ENCODE results near the gene LPGAT1. TPM values are rescaled to one million over a fixed set of nuclear protein-coding genes. Genes with fewer than 3 reads are reported as not detected.

The LPGAT1 gene
- total RNA-seq, 2 donors from 2014 or later, result 24.4 to 50.1 TPM

DNA sequence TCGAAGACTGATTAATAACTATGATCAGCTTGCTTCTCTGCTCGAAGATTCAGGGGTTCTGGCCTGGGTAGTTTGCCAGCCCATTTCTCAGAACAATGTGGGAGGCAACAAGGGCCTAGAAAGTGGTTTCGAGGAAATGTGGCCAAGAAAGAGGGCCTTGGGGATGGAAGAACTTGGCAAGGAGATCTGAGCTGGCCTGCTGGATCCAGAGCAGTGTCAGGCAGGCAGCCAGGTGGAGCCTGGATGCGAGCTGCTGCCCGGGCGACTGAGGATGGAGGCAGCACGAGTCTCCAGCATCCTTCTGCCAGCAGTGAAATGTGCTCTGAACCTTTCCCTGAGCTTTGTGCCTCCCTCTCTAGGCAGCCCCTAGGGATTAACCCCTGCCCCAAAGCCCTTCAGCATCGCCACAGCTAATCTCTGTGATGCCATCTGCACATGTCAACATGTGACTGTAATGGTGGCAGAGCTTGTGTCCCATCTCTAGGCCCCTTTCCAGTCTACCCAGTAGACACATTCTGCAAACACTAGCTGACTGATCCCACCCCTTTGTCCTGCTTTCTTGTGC is 94.1 kb downstream of the LPGAT1 start:
- Histone ChIP-seq H3K9me3 (no peaks in the 10 kb centered on the region), H3K27me3 (no peaks in the 10 kb centered on the region), H3K4me3 (no peak overlapping the region), H3K27ac (no peak overlapping the region), H3K36me3 (replicated peaks in 1 of 2; ENCODE audit: insufficient read depth in 1 of 2, low read depth in 2 of 2) (no peaks in the 10 kb centered on the region), H3K4me1 (peaks cover 23% of the 10 kb centered on the region)
- DNase-seq (peak in 1 of 4 donors; percentile 41), ATAC-seq (no peak)
- WGBS, 2 donors, result 79 to 80% methylated on average over 3 to 8 of the region's 8 CpGs
- TF ChIP-seq, protein P1, sequence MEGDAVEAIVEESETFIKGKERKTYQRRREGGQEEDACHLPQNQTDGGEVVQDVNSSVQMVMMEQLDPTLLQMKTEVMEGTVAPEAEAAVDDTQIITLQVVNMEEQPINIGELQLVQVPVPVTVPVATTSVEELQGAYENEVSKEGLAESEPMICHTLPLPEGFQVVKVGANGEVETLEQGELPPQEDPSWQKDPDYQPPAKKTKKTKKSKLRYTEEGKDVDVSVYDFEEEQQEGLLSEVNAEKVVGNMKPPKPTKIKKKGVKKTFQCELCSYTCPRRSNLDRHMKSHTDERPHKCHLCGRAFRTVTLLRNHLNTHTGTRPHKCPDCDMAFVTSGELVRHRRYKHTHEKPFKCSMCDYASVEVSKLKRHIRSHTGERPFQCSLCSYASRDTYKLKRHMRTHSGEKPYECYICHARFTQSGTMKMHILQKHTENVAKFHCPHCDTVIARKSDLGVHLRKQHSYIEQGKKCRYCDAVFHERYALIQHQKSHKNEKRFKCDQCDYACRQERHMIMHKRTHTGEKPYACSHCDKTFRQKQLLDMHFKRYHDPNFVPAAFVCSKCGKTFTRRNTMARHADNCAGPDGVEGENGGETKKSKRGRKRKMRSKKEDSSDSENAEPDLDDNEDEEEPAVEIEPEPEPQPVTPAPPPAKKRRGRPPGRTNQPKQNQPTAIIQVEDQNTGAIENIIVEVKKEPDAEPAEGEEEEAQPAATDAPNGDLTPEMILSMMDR (IDR thresholded peaks at IDR 0.05), result no peak
- TF ChIP-seq POLR2A (IDR thresholded peaks at IDR 0.05), result no peak
- intact Hi-C loops (cut with DNase I), result no loop called here

DNA sequence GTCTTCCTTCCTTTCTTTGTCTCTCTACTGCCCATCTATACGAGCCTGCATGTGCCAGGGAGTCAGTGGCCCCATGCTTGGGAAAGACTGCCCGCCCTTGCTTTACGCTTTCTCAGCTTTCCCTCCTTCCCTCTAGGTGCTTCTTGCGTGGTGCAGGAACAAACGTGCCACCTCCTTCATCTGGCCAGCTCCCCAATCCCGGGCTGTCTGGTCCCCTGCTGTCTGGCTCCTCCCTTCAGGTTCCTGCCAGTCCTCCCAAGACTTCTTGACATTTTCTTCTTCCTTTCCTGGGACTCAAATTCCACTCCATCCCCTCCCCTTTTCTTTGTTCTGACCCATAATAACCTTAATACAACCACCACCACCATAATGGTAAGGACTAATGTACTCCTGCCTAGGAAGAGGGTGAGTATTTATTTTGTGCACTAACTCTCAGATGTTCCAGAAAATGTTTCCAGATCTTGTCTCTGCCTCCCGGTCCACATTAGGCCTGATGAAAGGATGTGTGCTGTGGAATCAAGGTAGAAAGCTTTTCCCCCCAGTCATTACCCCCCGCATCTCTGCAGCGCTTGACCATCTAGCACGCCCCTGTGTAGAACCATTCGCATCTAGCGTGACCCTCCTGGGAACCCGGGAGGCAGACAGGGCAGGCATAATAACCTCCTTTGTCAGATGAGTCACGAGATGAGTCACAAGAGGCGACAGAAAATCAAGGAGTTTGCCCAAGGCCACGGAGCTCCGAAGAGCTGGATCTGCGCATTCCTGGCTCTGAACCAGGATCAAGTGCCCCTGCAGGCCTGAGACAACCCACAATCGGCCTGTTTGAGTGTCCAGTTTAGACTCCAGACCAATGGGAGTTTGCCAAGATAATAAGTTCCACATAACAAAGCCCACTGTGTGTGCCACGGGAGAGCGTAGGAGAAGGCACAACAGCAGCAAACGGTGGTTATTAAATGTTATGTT is 95.1 kb downstream of the LPGAT1 start:
- H3K27ac ChIP-seq, result peak overlapping the region in 3 of 4 donors; percentile 46 to 59 (median 48)
- WGBS, 2 donors, result 71 to 73% methylated on average over 21 to 22 of the region's 22 CpGs
- intact Hi-C loops (cut with DNase I), result no loop called here
- H3K27me3 ChIP-seq, result no peaks in the 10 kb centered on the region
- TF ChIP-seq, protein P1 (IDR thresholded peaks at IDR 0.05), result no peak
- no peak for TF ChIP-seq POLR2A (IDR thresholded peaks at IDR 0.05)
- H3K36me3 ChIP-seq (replicated peaks in 1 of 2; ENCODE audit: insufficient read depth in 1 of 2, low read depth in 2 of 2), result no peaks in the 10 kb centered on the region
- peak; percentile 52 for ATAC-seq
- H3K9me3 ChIP-seq, result no peaks in the 10 kb centered on the region
- H3K4me1 ChIP-seq, result peaks cover 23% of the 10 kb centered on the region
- H3K4me3 ChIP-seq, result no peak overlapping the region
- DNase-seq, result peak in 3 of 4 donors; percentile 26 to 73 (median 41)

DNA sequence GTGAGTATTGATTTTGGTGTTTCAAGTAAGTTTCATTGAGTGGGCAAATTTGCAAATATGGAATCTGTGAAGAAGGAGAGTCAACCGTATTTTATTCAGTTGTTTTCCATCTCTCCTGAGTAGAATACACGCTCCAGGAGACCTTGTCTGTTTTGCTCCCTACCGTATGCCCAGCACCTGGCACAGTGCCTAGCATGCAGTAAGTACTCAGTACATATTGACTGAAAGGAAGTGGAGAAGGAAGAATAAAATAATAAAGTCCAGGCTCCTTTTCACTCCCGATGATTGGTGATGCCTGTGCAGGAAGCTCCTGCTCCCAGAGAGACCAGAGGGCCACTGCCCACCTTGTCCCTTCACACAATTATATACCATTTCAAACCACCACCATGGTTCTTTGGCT is 95.8 kb downstream of the LPGAT1 start:
- H3K27ac ChIP-seq, result peak overlapping the region in 3 of 4 donors; percentile 46 to 59 (median 48)
- peaks cover 23% of the 10 kb centered on the region for H3K4me1 ChIP-seq
- WGBS, 2 donors, result 16 to 19% methylated on average over 4 of the region's 4 CpGs
- no peaks in the 10 kb centered on the region for H3K36me3 ChIP-seq (replicated peaks in 1 of 2; ENCODE audit: insufficient read depth in 1 of 2, low read depth in 2 of 2)
- DNase-seq, result peak; percentile 67 to 83 (median 74)
- TF ChIP-seq, protein P1 (IDR thresholded peaks at IDR 0.05), result no peak
- TF ChIP-seq POLR2A (IDR thresholded peaks at IDR 0.05), result no peak
- H3K9me3 ChIP-seq, result no peaks in the 10 kb centered on the region
- H3K27me3 ChIP-seq, result no peaks in the 10 kb centered on the region
- no peak overlapping the region for H3K4me3 ChIP-seq
- ATAC-seq, result peak; percentile 73
- intact Hi-C loops (cut with DNase I), result no loop called here

DNA sequence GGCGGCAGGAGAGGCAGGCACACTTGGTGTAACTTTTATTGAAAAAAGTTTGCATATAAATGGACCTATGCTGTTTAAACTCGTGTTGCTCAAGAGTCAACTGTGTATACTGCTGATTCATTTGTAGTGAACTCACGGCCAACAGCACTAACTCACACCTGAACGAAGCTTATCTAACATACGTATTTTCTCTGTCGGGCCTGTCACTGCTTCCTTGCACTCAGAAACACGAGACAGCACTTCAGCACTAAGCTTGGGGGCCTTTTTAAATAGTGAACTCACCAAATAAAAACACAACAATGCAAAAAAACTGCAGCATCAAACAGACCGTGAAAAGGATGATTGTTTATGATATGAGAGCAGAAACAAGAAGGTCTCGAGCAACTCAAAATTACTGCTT is 96.2 kb downstream of the LPGAT1 start:
- ATAC-seq (peak; percentile 61), DNase-seq (peak in 3 of 4 donors; percentile 34 to 38 (median 37))
- intact Hi-C loops (cut with DNase I), result no loop called here
- no peaks in the 10 kb centered on the region for H3K9me3 ChIP-seq
- H3K36me3 ChIP-seq (replicated peaks in 1 of 2; ENCODE audit: insufficient read depth in 1 of 2, low read depth in 2 of 2), result no peaks in the 10 kb centered on the region
- H3K4me3 ChIP-seq, result no peak overlapping the region
- H3K27ac ChIP-seq, result peak overlapping the region in 3 of 4 donors; percentile 46 to 59 (median 48)
- no peaks in the 10 kb centered on the region for H3K27me3 ChIP-seq
- peaks cover 23% of the 10 kb centered on the region for H3K4me1 ChIP-seq
- no peak for TF ChIP-seq POLR2A (IDR thresholded peaks at IDR 0.05)
- TF ChIP-seq, protein P1 (IDR thresholded peaks at IDR 0.05), result no peak
- WGBS, 2 donors, result 20 to 31% methylated on average over 9 of the region's 9 CpGs

Data from body of pancreas (tissue), 4 donors.